ENCODE data around the gene TMOD1. TPM values are rescaled to one million over a fixed set of nuclear protein-coding genes. Genes with fewer than 3 reads are reported as not detected.

TMOD1 gene
- total RNA-seq, 1 experiment from 2014 or later: 1.0 TPM

GRCh38 chr9:97474372-97474925, 27.0 kb upstream of the TMOD1 start:
- Mint-ChIP-seq H3K4me3 (no peak overlapping the region), H3K27me3 (ENCODE audit: low read depth) (no peaks in the 10 kb centered on the region), H3K36me3 (no peaks in the 10 kb centered on the region), H3K9me3 (no peaks in the 10 kb centered on the region), H3K4me1 (no peaks in the 10 kb centered on the region), H3K27ac (no peak overlapping the region)
- ChIA-PET CTCF (interaction anchor here (0.9 to 2.5 kb wide), 6 partner anchors 12 to 142 kb away, joined by 3 to 20 read pairs (median 7); partner anchors contain the start of gene TMOD1), POLR2A (no interaction called here)
- TF ChIP-seq SMAD4 (CRISPR knock-in tag; IDR thresholded peaks at IDR 0.05): no peak
- TF ChIP-seq PRDM15 (CRISPR knock-in tag; IDR thresholded peaks at IDR 0.05): no peak
- TF ChIP-seq NR3C1 (CRISPR knock-in tag; conservative IDR thresholded peaks at IDR 0.05; ENCODE audit: low read depth): no peak
- TF ChIP-seq SP1 (CRISPR knock-in tag; conservative IDR thresholded peaks at IDR 0.05): no peak
- TF ChIP-seq CREM (CRISPR knock-in tag; IDR thresholded peaks at IDR 0.05): no peak
- TF ChIP-seq RORB (CRISPR knock-in tag; IDR thresholded peaks at IDR 0.05): no peak
- TF ChIP-seq, protein P1, sequence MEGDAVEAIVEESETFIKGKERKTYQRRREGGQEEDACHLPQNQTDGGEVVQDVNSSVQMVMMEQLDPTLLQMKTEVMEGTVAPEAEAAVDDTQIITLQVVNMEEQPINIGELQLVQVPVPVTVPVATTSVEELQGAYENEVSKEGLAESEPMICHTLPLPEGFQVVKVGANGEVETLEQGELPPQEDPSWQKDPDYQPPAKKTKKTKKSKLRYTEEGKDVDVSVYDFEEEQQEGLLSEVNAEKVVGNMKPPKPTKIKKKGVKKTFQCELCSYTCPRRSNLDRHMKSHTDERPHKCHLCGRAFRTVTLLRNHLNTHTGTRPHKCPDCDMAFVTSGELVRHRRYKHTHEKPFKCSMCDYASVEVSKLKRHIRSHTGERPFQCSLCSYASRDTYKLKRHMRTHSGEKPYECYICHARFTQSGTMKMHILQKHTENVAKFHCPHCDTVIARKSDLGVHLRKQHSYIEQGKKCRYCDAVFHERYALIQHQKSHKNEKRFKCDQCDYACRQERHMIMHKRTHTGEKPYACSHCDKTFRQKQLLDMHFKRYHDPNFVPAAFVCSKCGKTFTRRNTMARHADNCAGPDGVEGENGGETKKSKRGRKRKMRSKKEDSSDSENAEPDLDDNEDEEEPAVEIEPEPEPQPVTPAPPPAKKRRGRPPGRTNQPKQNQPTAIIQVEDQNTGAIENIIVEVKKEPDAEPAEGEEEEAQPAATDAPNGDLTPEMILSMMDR (IDR thresholded peaks at IDR 0.05): no peak
- TF ChIP-seq PRRX2 (CRISPR knock-in tag; IDR thresholded peaks at IDR 0.05): no peak
- no peak for TF ChIP-seq RELA (CRISPR knock-in tag; IDR thresholded peaks at IDR 0.05; ENCODE audit: borderline replicate concordance)
- no peak for TF ChIP-seq ZBTB43 (CRISPR knock-in tag; IDR thresholded peaks at IDR 0.05)
- ATAC-seq (no peak), DNase-seq (ENCODE audit: low spot score) (no peak)

DNA sequence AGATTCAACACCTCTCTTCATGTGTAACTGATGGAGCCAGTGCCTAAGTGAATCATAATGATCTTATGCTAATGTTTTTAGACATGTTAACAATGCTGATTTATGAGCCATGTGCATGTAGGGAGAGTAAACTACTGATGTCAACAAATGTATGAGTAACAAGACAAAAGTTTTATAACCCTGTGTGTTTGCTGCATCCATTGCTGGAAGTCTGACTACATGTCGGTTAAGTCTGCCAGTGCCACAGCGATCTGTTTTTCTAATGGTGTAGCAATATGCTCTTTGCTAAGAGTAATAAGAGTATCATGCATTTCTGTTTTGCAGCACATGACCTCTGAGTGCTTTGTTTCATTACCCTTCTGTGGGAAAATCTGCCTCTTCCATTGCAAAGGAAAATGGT, 26.4 kb upstream of the TMOD1 start:
- no peak overlapping the region for H3K27ac Mint-ChIP-seq
- ATAC-seq (no peak), DNase-seq (ENCODE audit: low spot score) (no peak)
- H3K9me3 Mint-ChIP-seq: no peaks in the 10 kb centered on the region
- CTCF ChIA-PET: interaction anchor here (1.8 to 2.5 kb wide), 3 partner anchors 26 to 141 kb away, joined by 7 to 20 read pairs (median 8); partner anchors contain the start of gene TMOD1
- H3K27me3 Mint-ChIP-seq (ENCODE audit: low read depth): no peaks in the 10 kb centered on the region
- no peaks in the 10 kb centered on the region for H3K36me3 Mint-ChIP-seq
- H3K4me1 Mint-ChIP-seq: peaks cover 4% of the 10 kb centered on the region; the same call in 1 of the 2 replicates
- no peak overlapping the region for H3K4me3 Mint-ChIP-seq
- POLR2A ChIA-PET: no interaction called here
- TF ChIP-seq, protein P2, sequence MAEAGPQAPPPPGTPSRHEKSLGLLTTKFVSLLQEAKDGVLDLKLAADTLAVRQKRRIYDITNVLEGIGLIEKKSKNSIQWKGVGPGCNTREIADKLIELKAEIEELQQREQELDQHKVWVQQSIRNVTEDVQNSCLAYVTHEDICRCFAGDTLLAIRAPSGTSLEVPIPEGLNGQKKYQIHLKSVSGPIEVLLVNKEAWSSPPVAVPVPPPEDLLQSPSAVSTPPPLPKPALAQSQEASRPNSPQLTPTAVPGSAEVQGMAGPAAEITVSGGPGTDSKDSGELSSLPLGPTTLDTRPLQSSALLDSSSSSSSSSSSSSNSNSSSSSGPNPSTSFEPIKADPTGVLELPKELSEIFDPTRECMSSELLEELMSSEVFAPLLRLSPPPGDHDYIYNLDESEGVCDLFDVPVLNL (CRISPR knock-in tag; IDR thresholded peaks at IDR 0.05; ENCODE audit: borderline replicate concordance, low read depth): no peak
- TF ChIP-seq CREB1 (CRISPR knock-in tag; IDR thresholded peaks at IDR 0.05): no peak
- TF ChIP-seq NR2C2 (CRISPR knock-in tag; IDR thresholded peaks at IDR 0.05): no peak
- TF ChIP-seq USF2 (CRISPR knock-in tag; IDR thresholded peaks at IDR 0.05): no peak
- no peak for TF ChIP-seq NFE2L1 (CRISPR knock-in tag; IDR thresholded peaks at IDR 0.05)
- TF ChIP-seq OVOL2 (CRISPR knock-in tag; IDR thresholded peaks at IDR 0.05; ENCODE audit: borderline replicate concordance): no peak
- no peak for TF ChIP-seq ZNF425 (CRISPR knock-in tag; conservative IDR thresholded peaks at IDR 0.05)
- TF ChIP-seq CREM (CRISPR knock-in tag; IDR thresholded peaks at IDR 0.05): no peak
- no peak for TF ChIP-seq ERG (CRISPR knock-in tag; IDR thresholded peaks at IDR 0.05)
- TF ChIP-seq NR1H2 (CRISPR knock-in tag; IDR thresholded peaks at IDR 0.05): no peak
- TF ChIP-seq, protein P3, sequence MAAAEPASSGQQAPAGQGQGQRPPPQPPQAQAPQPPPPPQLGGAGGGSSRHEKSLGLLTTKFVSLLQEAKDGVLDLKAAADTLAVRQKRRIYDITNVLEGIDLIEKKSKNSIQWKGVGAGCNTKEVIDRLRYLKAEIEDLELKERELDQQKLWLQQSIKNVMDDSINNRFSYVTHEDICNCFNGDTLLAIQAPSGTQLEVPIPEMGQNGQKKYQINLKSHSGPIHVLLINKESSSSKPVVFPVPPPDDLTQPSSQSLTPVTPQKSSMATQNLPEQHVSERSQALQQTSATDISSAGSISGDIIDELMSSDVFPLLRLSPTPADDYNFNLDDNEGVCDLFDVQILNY (CRISPR knock-in tag; IDR thresholded peaks at IDR 0.05): no peak

Data from WTC11 (cell line).